Vagina (tissue), 2 donors: ENCODE measurements around the gene ENKD1.
A peak's percentile ranks its signal among the peaks of the same experiment; 100 is the strongest.

Experiments used
- CTCF ChIP-seq, 3 experiments: fragments of 450-650 bp in 2 of 3; fragments of 200-600 bp in 1 of 3; sonication (generic) in 1 of 3; IDR thresholded peaks; one replicate each; pipeline ENCODE4 v1.5.1; 2017 to 2019; ENCODE audit warnings: antibody characterized with exemption in 3 of 3, mild to moderate bottlenecking in 2 of 3, moderate library complexity in 2 of 3
- POLR2A ChIP-seq, 2 donors: fragments of 450-650 bp; IDR thresholded peaks; one replicate each; pipeline ENCODE4 v1.6.1; 2017; ENCODE audit warnings: antibody characterized with exemption in 2 of 2, mild to moderate bottlenecking in 2 of 2, moderate library complexity in 2 of 2
- POLR2AphosphoS5 ChIP-seq, 2 donors: sonication (generic); formaldehyde crosslinking; IDR thresholded peaks; one replicate each; pipeline ENCODE4 v1.9.0; 2017; ENCODE audit warnings: antibody characterized with exemption in 2 of 2, mild to moderate bottlenecking in 2 of 2, low read depth in 1 of 2; ENCODE audit not compliant: insufficient read depth in 1 of 2

- TF ChIP-seq CTCF (IDR thresholded peaks at IDR 0.05) (no peak), POLR2AphosphoS5 (IDR thresholded peaks at IDR 0.05; ENCODE audit: insufficient read depth in 1 of 2, low read depth in 1 of 2) (peak; percentile 84 to 99), POLR2A (IDR thresholded peaks at IDR 0.05) (peak; percentile 71 to 93)
Observed at GRCh38 chr16:67659675-67660563, 6.6 kb downstream of the ENKD1 start, which contains the start of gene ACD.
